Testis (tissue), 2 donors: ENCODE results near the gene TBX10.

ENCODE experiments used
- CTCF ChIP-seq, 3 experiments: fragments of 450-650 bp in 2 of 3; fragments of 200-600 bp in 1 of 3; sonication (generic) in 1 of 3; IDR thresholded peaks; one replicate each; pipeline ENCODE4 v1.5.1; 2016 to 2019; ENCODE audit warnings: antibody characterized with exemption in 3 of 3, mild to moderate bottlenecking in 2 of 3, moderate library complexity in 1 of 3
- POLR2A ChIP-seq: fragments of 450-650 bp; IDR thresholded peaks from one replicate; pipeline ENCODE4 v1.6.1; 2017; ENCODE audit warnings: antibody characterized with exemption, mild to moderate bottlenecking, moderate library complexity

- TF ChIP-seq POLR2A, result no peak
- no peak for TF ChIP-seq CTCF (IDR thresholded peaks at IDR 0.05)
Observed at GRCh38 chr11:67680696-67681470, 41.3 kb upstream of the TBX10 start.
